ENCODE results near the gene SCUBE3.

Gene SCUBE3

GRCh38 chr6:35292494-35292893 is 78.7 kb downstream of the SCUBE3 start:
- no peak overlapping the region for H4K91ac ChIP-seq (ENCODE audit: low read depth, low read length, poor library complexity)
- no CpG with 5 or more reads among the region's 15 CpGs for WGBS, 2 donors (ENCODE audit: extremely low coverage in 2 of 2, insufficient read length in 2 of 2, insufficient replicate concordance in 1 of 2)
- H2BK12ac ChIP-seq (ENCODE audit: low read length) = no peak overlapping the region

GRCh38 chr6:35293681-35294080 is 79.9 kb downstream of the SCUBE3 start:
- no peak overlapping the region for H2BK120ac ChIP-seq (ENCODE audit: low read depth, low read length)
- H2BK5ac ChIP-seq (ENCODE audit: low read length) = no peak overlapping the region
- no peak overlapping the region for H3K4me2 ChIP-seq (ENCODE audit: insufficient read depth, low read length, poor library complexity, severe bottlenecking)
- no peak overlapping the region for H2BK15ac ChIP-seq (ENCODE audit: low read length)
- WGBS, 2 donors (ENCODE audit: extremely low coverage in 2 of 2, insufficient read length in 2 of 2, insufficient replicate concordance in 1 of 2) = no CpG with 5 or more reads among the region's 9 CpGs
- peaks cover 0 to 4% of the 10 kb centered on the region in 2 donors for H3K4me1 ChIP-seq (ENCODE audit: control insufficient read depth in 2 of 2, insufficient read depth in 1 of 2, low read depth in 1 of 2, low read length in 2 of 2)
- H3K23ac ChIP-seq (ENCODE audit: low read depth, low read length, poor library complexity) = no peak overlapping the region
- H2BK12ac ChIP-seq (ENCODE audit: low read length) = no peak overlapping the region
- no peak overlapping the region for H3K18ac ChIP-seq (ENCODE audit: low read length)
- no peaks in the 10 kb centered on the region for H3K9me3 ChIP-seq (replicated peaks in 1 of 2; ENCODE audit: control insufficient read depth in 2 of 2, insufficient read depth in 1 of 2, low read depth in 1 of 2, low read length in 2 of 2)
- no peak overlapping the region for H3K9ac ChIP-seq (ENCODE audit: low read depth, low read length, poor library complexity)
- no peak overlapping the region for H2AK5ac ChIP-seq (ENCODE audit: low read depth, low read length)
- no peak overlapping the region for H3K14ac ChIP-seq (ENCODE audit: low read length)
- H3K27ac ChIP-seq (replicated peaks; ENCODE audit: low read length) = no peak overlapping the region
- no peak overlapping the region for H3K4me3 ChIP-seq (ENCODE audit: low read length in 2 of 2)
- no peak overlapping the region for H4K91ac ChIP-seq (ENCODE audit: low read depth, low read length, poor library complexity)
- H4K8ac ChIP-seq (ENCODE audit: low read depth, low read length) = no peak overlapping the region
- no peaks in the 10 kb centered on the region for H3K79me1 ChIP-seq (ENCODE audit: low read depth, low read length)
- DNase-seq (ENCODE audit: low spot score) = no peak
- no peak overlapping the region for H3K4ac ChIP-seq (ENCODE audit: low read length)
- peaks cover 23 to 93% of the 10 kb centered on the region in 2 donors for H3K36me3 ChIP-seq (replicated peaks in 1 of 2; ENCODE audit: control insufficient read depth in 2 of 2, insufficient read depth in 2 of 2, low read length in 2 of 2)
- H3K27me3 ChIP-seq (ENCODE audit: control insufficient read depth in 3 of 3, insufficient read depth in 3 of 3, low read depth in 1 of 3, low read length in 3 of 3) = no peaks in the 10 kb centered on the region
- H2AFZ ChIP-seq (ENCODE audit: low read length) = no peak overlapping the region

More at GRCh38 chr6:35292494-35292893, 78.7 kb downstream of the SCUBE3 start:
- Histone ChIP-seq H3K23ac (ENCODE audit: low read depth, low read length, poor library complexity) (no peak overlapping the region), H3K27ac (replicated peaks; ENCODE audit: low read length) (no peak overlapping the region), H2AFZ (ENCODE audit: low read length) (no peak overlapping the region), H2BK5ac (ENCODE audit: low read length) (no peak overlapping the region), H3K18ac (ENCODE audit: low read length) (no peak overlapping the region), H3K9ac (ENCODE audit: low read depth, low read length, poor library complexity) (no peak overlapping the region), H3K4ac (ENCODE audit: low read length) (no peak overlapping the region), H3K27me3 (ENCODE audit: control insufficient read depth in 3 of 3, insufficient read depth in 3 of 3, low read depth in 1 of 3, low read length in 3 of 3) (no peaks in the 10 kb centered on the region), H3K36me3 (replicated peaks in 1 of 2; ENCODE audit: control insufficient read depth in 2 of 2, insufficient read depth in 2 of 2, low read length in 2 of 2) (peaks cover 32 to 98% of the 10 kb centered on the region in 2 donors), H3K9me3 (replicated peaks in 1 of 2; ENCODE audit: control insufficient read depth in 2 of 2, insufficient read depth in 1 of 2, low read depth in 1 of 2, low read length in 2 of 2) (no peaks in the 10 kb centered on the region), H3K79me1 (ENCODE audit: low read depth, low read length) (no peaks in the 10 kb centered on the region), H2AK5ac (ENCODE audit: low read depth, low read length) (no peak overlapping the region), H4K8ac (ENCODE audit: low read depth, low read length) (no peak overlapping the region), H2BK15ac (ENCODE audit: low read length) (no peak overlapping the region), H3K14ac (ENCODE audit: low read length) (no peak overlapping the region), H2BK120ac (ENCODE audit: low read depth, low read length) (no peak overlapping the region), H3K4me1 (ENCODE audit: control insufficient read depth in 2 of 2, insufficient read depth in 1 of 2, low read depth in 1 of 2, low read length in 2 of 2) (no peaks in the 10 kb centered on the region), H3K4me3 (ENCODE audit: low read length in 2 of 2) (no peak overlapping the region), H3K4me2 (ENCODE audit: insufficient read depth, low read length, poor library complexity, severe bottlenecking) (no peak overlapping the region)
- DNase-seq (ENCODE audit: low spot score) = no peak

GRCh38 chr6:35294308-35294945 is 80.7 kb downstream of the SCUBE3 start:
- no CpG with 5 or more reads among the region's 10 CpGs for WGBS, 2 donors (ENCODE audit: extremely low coverage in 2 of 2, insufficient read length in 2 of 2, insufficient replicate concordance in 1 of 2)
- no peak overlapping the region for H4K8ac ChIP-seq (ENCODE audit: low read depth, low read length)
- no peak overlapping the region for H2BK12ac ChIP-seq (ENCODE audit: low read length)
- H4K91ac ChIP-seq (ENCODE audit: low read depth, low read length, poor library complexity) = no peak overlapping the region
- no peak overlapping the region for H2BK5ac ChIP-seq (ENCODE audit: low read length)
- H3K23ac ChIP-seq (ENCODE audit: low read depth, low read length, poor library complexity) = no peak overlapping the region
- no peak overlapping the region for H3K4me2 ChIP-seq (ENCODE audit: insufficient read depth, low read length, poor library complexity, severe bottlenecking)
- no peak overlapping the region for H2BK15ac ChIP-seq (ENCODE audit: low read length)
- DNase-seq (ENCODE audit: low spot score) = peak; percentile 21
- no peaks in the 10 kb centered on the region for H3K27me3 ChIP-seq (ENCODE audit: control insufficient read depth in 3 of 3, insufficient read depth in 3 of 3, low read depth in 1 of 3, low read length in 3 of 3)
- no peak overlapping the region for H2AFZ ChIP-seq (ENCODE audit: low read length)
- no peak overlapping the region for H3K4me3 ChIP-seq (ENCODE audit: low read length in 2 of 2)
- peaks cover 23 to 86% of the 10 kb centered on the region in 2 donors for H3K36me3 ChIP-seq (replicated peaks in 1 of 2; ENCODE audit: control insufficient read depth in 2 of 2, insufficient read depth in 2 of 2, low read length in 2 of 2)
- H3K9ac ChIP-seq (ENCODE audit: low read depth, low read length, poor library complexity) = no peak overlapping the region
- no peak overlapping the region for H3K27ac ChIP-seq (replicated peaks; ENCODE audit: low read length)
- H2AK5ac ChIP-seq (ENCODE audit: low read depth, low read length) = no peak overlapping the region
- no peak overlapping the region for H3K18ac ChIP-seq (ENCODE audit: low read length)
- H3K9me3 ChIP-seq (replicated peaks in 1 of 2; ENCODE audit: control insufficient read depth in 2 of 2, insufficient read depth in 1 of 2, low read depth in 1 of 2, low read length in 2 of 2) = no peaks in the 10 kb centered on the region
- H3K14ac ChIP-seq (ENCODE audit: low read length) = no peak overlapping the region
- no peak overlapping the region for H2BK120ac ChIP-seq (ENCODE audit: low read depth, low read length)
- H3K79me1 ChIP-seq (ENCODE audit: low read depth, low read length) = no peaks in the 10 kb centered on the region
- H3K4me1 ChIP-seq (ENCODE audit: control insufficient read depth in 2 of 2, insufficient read depth in 1 of 2, low read depth in 1 of 2, low read length in 2 of 2) = peaks cover 0 to 4% of the 10 kb centered on the region in 2 donors
- no peak overlapping the region for H3K4ac ChIP-seq (ENCODE audit: low read length)

GRCh38 chr6:35295036-35295435 is 81.3 kb downstream of the SCUBE3 start:
- Histone ChIP-seq H3K14ac (ENCODE audit: low read length) (no peak overlapping the region), H2BK120ac (ENCODE audit: low read depth, low read length) (no peak overlapping the region), H2AK5ac (ENCODE audit: low read depth, low read length) (no peak overlapping the region), H2AFZ (ENCODE audit: low read length) (no peak overlapping the region), H2BK15ac (ENCODE audit: low read length) (no peak overlapping the region), H3K27me3 (ENCODE audit: control insufficient read depth in 3 of 3, insufficient read depth in 3 of 3, low read depth in 1 of 3, low read length in 3 of 3) (no peaks in the 10 kb centered on the region), H3K27ac (replicated peaks; ENCODE audit: low read length) (no peak overlapping the region), H3K23ac (ENCODE audit: low read depth, low read length, poor library complexity) (no peak overlapping the region), H3K18ac (ENCODE audit: low read length) (no peak overlapping the region), H3K36me3 (replicated peaks in 1 of 2; ENCODE audit: control insufficient read depth in 2 of 2, insufficient read depth in 2 of 2, low read length in 2 of 2) (peaks cover 23 to 80% of the 10 kb centered on the region in 2 donors), H4K8ac (ENCODE audit: low read depth, low read length) (no peak overlapping the region), H3K4me3 (ENCODE audit: low read length in 2 of 2) (no peak overlapping the region), H3K4me2 (ENCODE audit: insufficient read depth, low read length, poor library complexity, severe bottlenecking) (no peak overlapping the region), H3K79me1 (ENCODE audit: low read depth, low read length) (no peaks in the 10 kb centered on the region), H3K4ac (ENCODE audit: low read length) (no peak overlapping the region), H3K4me1 (ENCODE audit: control insufficient read depth in 2 of 2, insufficient read depth in 1 of 2, low read depth in 1 of 2, low read length in 2 of 2) (peaks cover 0 to 4% of the 10 kb centered on the region in 2 donors), H3K9ac (ENCODE audit: low read depth, low read length, poor library complexity) (no peak overlapping the region), H2BK12ac (ENCODE audit: low read length) (no peak overlapping the region), H4K91ac (ENCODE audit: low read depth, low read length, poor library complexity) (no peak overlapping the region), H2BK5ac (ENCODE audit: low read length) (no peak overlapping the region), H3K9me3 (replicated peaks in 1 of 2; ENCODE audit: control insufficient read depth in 2 of 2, insufficient read depth in 1 of 2, low read depth in 1 of 2, low read length in 2 of 2) (no peaks in the 10 kb centered on the region)
- DNase-seq (ENCODE audit: low spot score) = no peak
- no CpG with 5 or more reads among the region's 2 CpGs for WGBS, 2 donors (ENCODE audit: extremely low coverage in 2 of 2, insufficient read length in 2 of 2, insufficient replicate concordance in 1 of 2)

Measured in neuronal stem cell (in vitro differentiated cells).